AG04449 (cell line): ENCODE data around the gene IL36B.

Source experiments
- CTCF ChIA-PET: fragments of 350-600 bp; formaldehyde crosslinking; extraction: SDS; loops from one replicate; lab custom pipeline; 2021; ENCODE audit warnings: antibody characterized with exemption; lab: Yijun Ruan, JAX
- POLR2A ChIA-PET: fragments of 400-600, 350-600 bp; formaldehyde crosslinking; extraction: SDS; loops from one replicate; lab custom pipeline; 2020; ENCODE audit warnings: antibody characterized with exemption, inconsistent platforms; lab: Yijun Ruan, JAX
- DNase-seq: peaks from one replicate; pipeline ENCODE4 v3.0.0-alpha.2; 2010; ENCODE audit warnings: low read depth, low spot score
- H3K4me3 ChIP-seq: 2 replicates; pipeline ENCODE4 v1.5.1; 2011; ENCODE audit warnings: low read depth, mild to moderate bottlenecking, control low read depth, low read length
- CTCF ChIP-seq: IDR thresholded peaks from one replicate; pipeline ENCODE4 v1.5.1; 2011; ENCODE audit warnings: mild to moderate bottlenecking, moderate library complexity, low read length, control low read depth, inconsistent platforms; ENCODE audit not compliant: insufficient read depth; ENCODE audit errors: missing control alignments

Gene IL36B

GRCh38 chr2:113072584-113072983, 19.9 kb upstream of the IL36B start:
- TF ChIP-seq CTCF, result no peak
- ChIA-PET CTCF (interaction anchor here (0.7 kb wide), 1 partner anchor 318 kb away, joined by 3 read pairs; no protein-coding TSS in a partner anchor), POLR2A (no interaction called here)
- DNase-seq, result no peak
- H3K4me3 ChIP-seq, result no peak overlapping the region

- ChIA-PET POLR2A (no interaction called here), CTCF (interaction anchor here (1.0 kb wide), 1 partner anchor 68 kb away, joined by 3 read pairs; no protein-coding TSS in a partner anchor)
- no peak overlapping the region for H3K4me3 ChIP-seq
- DNase-seq, result no peak
- TF ChIP-seq CTCF, result no peak
These were observed 17.9 kb upstream of the IL36B start for GRCh38 chr2:113070606-113070975.

GRCh38 chr2:113069676-113070605, 17.3 kb upstream of the IL36B start:
- no peak for TF ChIP-seq CTCF
- POLR2A ChIA-PET, result no interaction called here
- no peak overlapping the region for H3K4me3 ChIP-seq
- no peak for DNase-seq
- CTCF ChIA-PET, result interaction anchor here (1.0 to 2.4 kb wide), 3 partner anchors 9 to 320 kb away, joined by 3 to 20 read pairs (median 3); no protein-coding TSS in a partner anchor

GRCh38 chr2:113068706-113069485, 16.2 kb upstream of the IL36B start:
- no peak overlapping the region for H3K4me3 ChIP-seq
- DNase-seq, result no peak
- ChIA-PET POLR2A (no interaction called here), CTCF (interaction anchor here (1.0 to 2.4 kb wide), 3 partner anchors 10 to 321 kb away, joined by 3 to 20 read pairs (median 3); no protein-coding TSS in a partner anchor)
- TF ChIP-seq CTCF, result no peak

GRCh38 chr2:113068249-113068648, 15.6 kb upstream of the IL36B start:
- ChIA-PET CTCF (interaction anchor here (1.0 to 2.4 kb wide), 3 partner anchors 10 to 322 kb away, joined by 3 to 20 read pairs (median 3); no protein-coding TSS in a partner anchor), POLR2A (no interaction called here)
- no peak overlapping the region for H3K4me3 ChIP-seq
- no peak for DNase-seq
- no peak for TF ChIP-seq CTCF
